K562 (cell line): ENCODE measurements around the gene SFXN3. TPM values are rescaled to one million over a fixed set of nuclear protein-coding genes. Genes with fewer than 3 reads are reported as not detected.

ENCODE experiments used
- BDP1 ChIP-seq: IDR thresholded peaks from 3 replicates; pipeline ENCODE4 v1.6.1; 2011; ENCODE audit not compliant: insufficient read length, insufficient read depth
- CBFA2T2 ChIP-seq: fragments of 450-650 bp; conservative IDR thresholded peaks from 2 replicates; pipeline ENCODE4 v1.6.1; 2017; ENCODE audit warnings: mild to moderate bottlenecking
- CREM ChIP-seq: IDR thresholded peaks from 2 replicates; pipeline ENCODE4 v1.6.1; 2014; ENCODE audit warnings: antibody characterized with exemption, low read depth
- EGR1 ChIP-seq: fragments of 450-650 bp; conservative IDR thresholded peaks from 2 replicates; pipeline ENCODE4 v1.6.1; 2017; ENCODE audit warnings: mild to moderate bottlenecking
- HDAC2 ChIP-seq: fragments of 450-650 bp; IDR thresholded peaks from 2 replicates; pipeline ENCODE4 v1.6.1; 2016; ENCODE audit warnings: mild to moderate bottlenecking
- HMG20B ChIP-seq: fragments of 250-450 bp; sonication (Bioruptor Pico); IDR thresholded peaks from 2 replicates; pipeline ENCODE4 v1.5.0; 2021; ENCODE audit warnings: mild to moderate bottlenecking
- IFI16 ChIP-seq: fragments of 250-450 bp; sonication (Bioruptor Pico); IDR thresholded peaks from 2 replicates; pipeline ENCODE4 v2.1.2; 2022; ENCODE audit warnings: mild to moderate bottlenecking, inconsistent platforms
- MAX ChIP-seq: sonication (generic); formaldehyde crosslinking; IDR thresholded peaks from 2 replicates; pipeline ENCODE4 v1.9.0; 2022; ENCODE audit warnings: mild to moderate bottlenecking, missing genetic modification reagents
- MEF2A ChIP-seq: IDR thresholded peaks from 2 replicates; pipeline ENCODE4 v1.6.1; 2011; ENCODE audit warnings: low read depth, mild to moderate bottlenecking, low read length, moderate library complexity; ENCODE audit not compliant: control insufficient read depth
- MEIS2 ChIP-seq: fragments of 450-650 bp; IDR thresholded peaks from 2 replicates; pipeline ENCODE4 v1.6.1; 2014; ENCODE audit warnings: mild to moderate bottlenecking; ENCODE audit not compliant: partially characterized antibody
- NBN ChIP-seq: fragments of 450-650 bp; IDR thresholded peaks from 2 replicates; pipeline ENCODE4 v1.6.1; 2016; ENCODE audit warnings: low read depth, mild to moderate bottlenecking
- NFXL1 ChIP-seq: fragments of 450-650 bp; formaldehyde crosslinking; IDR thresholded peaks from 2 replicates; pipeline ENCODE4 v1.4.0; 2021; ENCODE audit warnings: mild to moderate bottlenecking
- OTX1 ChIP-seq: fragments of 450-650 bp; formaldehyde crosslinking; IDR thresholded peaks from 2 replicates; pipeline ENCODE4 v1.4.0; 2022; ENCODE audit warnings: mild to moderate bottlenecking
- PRDM10 ChIP-seq: fragments of 450-650 bp; IDR thresholded peaks from 2 replicates; pipeline ENCODE4 v1.6.1; 2018; ENCODE audit not compliant: partially characterized antibody
- RNF219 ChIP-seq: fragments of 250-450 bp; sonication (Bioruptor Pico); IDR thresholded peaks from 2 replicates; pipeline ENCODE4 v1.5.0; 2022; ENCODE audit warnings: mild to moderate bottlenecking
- ZNF445 ChIP-seq: fragments of 250-450 bp; sonication (Bioruptor Pico); IDR thresholded peaks from 2 replicates; pipeline ENCODE4 v1.4.0; 2020; ENCODE audit warnings: low read depth, mild to moderate bottlenecking, moderate library complexity
- ZNF589 ChIP-seq: fragments of 200-800 bp; sonication (Bioruptor generic); IDR thresholded peaks from 2 replicates; pipeline ENCODE4 v1.6.1; 2016; ENCODE audit warnings: low read depth, missing genetic modification characterization, missing compliant biosample characterization
- ZNF644 ChIP-seq: fragments of 200-800 bp; sonication (Bioruptor generic); IDR thresholded peaks from 2 replicates; pipeline ENCODE4 v1.6.1; 2016; ENCODE audit warnings: low read depth, missing genetic modification characterization, missing compliant biosample characterization
- ZNF699 ChIP-seq: fragments of 250-450 bp; sonication (Bioruptor Pico); IDR thresholded peaks from 2 replicates; pipeline ENCODE4 v1.8.0; 2021; ENCODE audit warnings: mild to moderate bottlenecking, moderate library complexity; ENCODE audit not compliant: insufficient replicate concordance
- polyA plus RNA-seq, 8 experiments: library from polyadenylated mRNA; depleted of rRNA in 4 of 8; stranded (reverse) in 5 of 8; unstranded in 3 of 8; fragments of >200 nt; fragmentation: Nextera tagmentation in 2 of 8; fragmentation: Illumina TruSeq in 1 of 8; extraction: Ambion mirVana in 2 of 8; extraction: Trizol in 1 of 8; gene quantifications; 2 replicates each; pipeline versions ENCODE4 v1.2.1 to v1.2.3, GENCODE V29; 2011 to 2014; ENCODE audit warnings: inconsistent platforms in 1 of 8, missing spikeins in 1 of 8
- total RNA-seq, 7 experiments: library from RNA; depleted of rRNA in 6 of 7; stranded (reverse); fragments of >200 nt in 6 of 7; fragmentation: Illumina TruSeq in 2 of 7; extraction: Trizol in 2 of 7; gene quantifications; 2 replicates each; pipeline versions ENCODE4 v1.2.1 to v1.2.3, GENCODE V29; 2011 to 2021; ENCODE audit warnings: low replicate concordance in 1 of 7

Gene SFXN3
- total and polyA plus RNA-seq, 9 of the 15 experiments (the other 6 are each of a cell fraction or from before 2014, with no cell fraction given): 0.24 to 4.6 (median 0.86) TPM

GRCh38 chr10:100998183-100998990 is 32.6 kb upstream of the SFXN3 start (continued):
- TF ChIP-seq ZNF644 (no peak), ZNF589 (CRISPR knock-in tag) (0 out of 2 replicates have a peak, but pooled peaks have one; percentile 17), IFI16 (CRISPR knock-in tag) (no peak), ZNF699 (CRISPR knock-in tag) (no peak), RNF219 (CRISPR knock-in tag) (no peak), ZNF445 (CRISPR knock-in tag) (no peak), MAX (no peak), OTX1 (CRISPR knock-in tag) (peak; percentile 38; the same call in 1 of the 2 replicates), EGR1 (peak; percentile 9), HDAC2 (0 out of 2 replicates have a peak, but pooled peaks have one; percentile 11), NBN (no peak), PRDM10 (no peak), MEF2A (peak; percentile 67), MEIS2 (peak; percentile 10), HMG20B (CRISPR knock-in tag) (no peak), NFXL1 (CRISPR knock-in tag) (no peak), CBFA2T2 (no peak), CREM (0 out of 2 replicates have a peak, but pooled peaks have one; percentile 16), BDP1 (no peak)
